GM23338 (cell line): ENCODE measurements around the gene BLZF1. TPM values are rescaled to one million over a fixed set of nuclear protein-coding genes. Genes with fewer than 3 reads are reported as not detected.

Experiments
- ATAC-seq: fragments of 200-7000 bp; cut with Tn5 transposase; 3 replicates; pipeline ENCODE4 v1.9.1; 2020
- DNase-seq: peaks from one replicate; pipeline ENCODE4 v3.0.0-alpha.2; 2015; ENCODE audit warnings: low spot score
- H2AFZ ChIP-seq: fragments of 200-600 bp; sonication (generic); 2 replicates; pipeline ENCODE4 v1.8.0; 2016; ENCODE audit warnings: antibody characterized with exemption, mild to moderate bottlenecking, moderate library complexity
- H3F3A ChIP-seq: fragments of 200-600 bp; sonication (generic); replicated peaks from 2 replicates; pipeline ENCODE4 v1.8.0; 2017; ENCODE audit warnings: antibody characterized with exemption, mixed run types, low read depth
- H3K27ac ChIP-seq: fragments of 200-600 bp; sonication (generic); 2 replicates; pipeline ENCODE4 v1.6.1; 2016; ENCODE audit warnings: low read depth
- H3K27me3 ChIP-seq: fragments of 200-600 bp; sonication (generic); 2 replicates; pipeline ENCODE4 v1.8.0; 2016; ENCODE audit warnings: mild to moderate bottlenecking, mixed run types, moderate library complexity; ENCODE audit not compliant: insufficient read depth
- H3K36me3 ChIP-seq: fragments of 200-600 bp; sonication (generic); 2 replicates; pipeline ENCODE4 v1.8.0; 2016; ENCODE audit warnings: mild to moderate bottlenecking; ENCODE audit not compliant: insufficient read depth
- H3K4me1 ChIP-seq: fragments of 200-600 bp; sonication (generic); 2 replicates; pipeline ENCODE4 v1.8.0; 2016; ENCODE audit warnings: mild to moderate bottlenecking, moderate library complexity; ENCODE audit not compliant: insufficient read depth
- H3K4me2 ChIP-seq: fragments of 200-600 bp; sonication (generic); 2 replicates; pipeline ENCODE4 v1.7.1; 2017; ENCODE audit warnings: mixed run types
- H3K4me3 ChIP-seq: fragments of 200-600 bp; sonication (generic); 2 replicates; pipeline ENCODE4 v1.6.1; 2016; ENCODE audit warnings: mixed run types
- H3K79me2 ChIP-seq: fragments of 200-600 bp; sonication (generic); replicated peaks from 2 replicates; pipeline ENCODE4 v1.8.0; 2017; ENCODE audit warnings: mild to moderate bottlenecking; ENCODE audit not compliant: insufficient read depth
- H3K9me2 ChIP-seq: fragments of 200-600 bp; sonication (generic); 2 replicates; pipeline ENCODE4 v1.8.0; 2017; ENCODE audit not compliant: insufficient read depth
- H4K20me1 ChIP-seq: fragments of 200-600 bp; sonication (generic); replicated peaks from 2 replicates; pipeline ENCODE4 v1.8.0; 2017; ENCODE audit warnings: mild to moderate bottlenecking; ENCODE audit not compliant: insufficient read depth
- H3K27ac Mint-ChIP-seq: 2 replicates; pipeline ENCODE4 v1.8.0; 2020; ENCODE audit warnings: inconsistent platforms, mild to moderate bottlenecking, moderate library complexity, mixed read lengths
- H3K27me3 Mint-ChIP-seq: 3 replicates; pipeline ENCODE4 v1.8.0; 2022; ENCODE audit warnings: low read depth, mild to moderate bottlenecking, moderate library complexity, mixed read lengths, inconsistent platforms; ENCODE audit not compliant: insufficient read depth, poor library complexity
- H3K36me3 Mint-ChIP-seq: 3 replicates; pipeline ENCODE4 v1.8.0; 2021; ENCODE audit warnings: low read depth, mild to moderate bottlenecking, inconsistent platforms, moderate library complexity, mixed read lengths
- H3K4me1 Mint-ChIP-seq: 3 replicates; pipeline ENCODE4 v1.8.0; 2020; ENCODE audit warnings: mild to moderate bottlenecking, inconsistent platforms, mixed read lengths
- H3K4me3 Mint-ChIP-seq: 3 replicates; pipeline ENCODE4 v1.8.0; 2021; ENCODE audit warnings: moderate library complexity, mild to moderate bottlenecking, inconsistent platforms, mixed read lengths
- H3K9me3 Mint-ChIP-seq: 3 replicates; pipeline ENCODE4 v1.8.0; 2020; ENCODE audit warnings: moderate library complexity, mild to moderate bottlenecking, inconsistent platforms, mixed read lengths
- CREB1 ChIP-seq: fragments of 250-450 bp; sonication (Bioruptor Pico); IDR thresholded peaks from 2 replicates; pipeline ENCODE4 v1.5.0; 2020; ENCODE audit warnings: low read depth, mild to moderate bottlenecking, moderate library complexity
- CTCF ChIP-seq, 2 experiments: fragments of 200-600 bp in 1 of 2; sonication (generic) in 1 of 2; conservative IDR thresholded peaks; 2 replicates each; pipeline versions ENCODE4 v1.5.1 to v1.6.1; 2016 to 2017; ENCODE audit warnings: antibody characterized with exemption in 2 of 2, low read depth in 2 of 2, mild to moderate bottlenecking in 2 of 2, moderate library complexity in 1 of 2
- ETS1 ChIP-seq: IDR thresholded peaks from 2 replicates; pipeline ENCODE4 v1.6.1; 2016; ENCODE audit warnings: antibody characterized with exemption
- EZH2phosphoT487 ChIP-seq: fragments of 200-600 bp; sonication (generic); IDR thresholded peaks from one replicate; pipeline ENCODE4 v1.8.1; 2018; ENCODE audit warnings: antibody characterized with exemption; ENCODE audit not compliant: unreplicated experiment
- NANOG ChIP-seq: IDR thresholded peaks from 2 replicates; pipeline ENCODE4 v1.6.1; 2016; ENCODE audit warnings: antibody characterized with exemption, borderline replicate concordance
- POLR2AphosphoS5 ChIP-seq: IDR thresholded peaks from 2 replicates; pipeline ENCODE4 v1.6.1; 2016; ENCODE audit warnings: antibody characterized with exemption, low read depth
- ZNF114 ChIP-seq: fragments of 250-450 bp; sonication (Bioruptor Pico); IDR thresholded peaks from 2 replicates; pipeline ENCODE4 v1.5.0; 2020; ENCODE audit warnings: mild to moderate bottlenecking, moderate library complexity
- ZNF331 ChIP-seq: fragments of 250-450 bp; sonication (Bioruptor Pico); IDR thresholded peaks from 2 replicates; pipeline ENCODE4 v1.5.0; 2020; ENCODE audit warnings: low read depth, mild to moderate bottlenecking, moderate library complexity
- polyA plus RNA-seq: library from polyadenylated mRNA; unstranded; fragments of >200 nt; fragmentation: Nextera tagmentation; extraction: Ambion mirVana; gene quantifications from 2 replicates; pipeline ENCODE4 v1.2.1, GENCODE V29; 2016
- total RNA-seq: library from RNA; depleted of rRNA; stranded (reverse); fragments of >200 nt; shearing (Covaris generic); gene quantifications from 2 replicates; pipeline ENCODE4 v1.2.3, GENCODE V29; 2014
- TF ChIP-seq, protein P1 (sequence below): IDR thresholded peaks from one replicate; pipeline ENCODE4 v1.6.1; 2018; ENCODE audit warnings: antibody characterized with exemption; ENCODE audit not compliant: unreplicated experiment
- TF ChIP-seq, protein P2 (sequence below): fragments of 250-450 bp; sonication (Bioruptor Pico); IDR thresholded peaks from 2 replicates; pipeline ENCODE4 v1.5.0; 2020; ENCODE audit warnings: mild to moderate bottlenecking, moderate library complexity

BLZF1 gene
- total and polyA plus RNA-seq, 2 experiments from 2014 or later: 9.5 to 14.5 TPM

- TF ChIP-seq CTCF (conservative IDR thresholded peaks at IDR 0.05; ENCODE audit: low read depth in 2 of 2) (no peak), CREB1 (CRISPR knock-in tag) (no peak), ETS1 (no peak)
- TF ChIP-seq, protein P1, sequence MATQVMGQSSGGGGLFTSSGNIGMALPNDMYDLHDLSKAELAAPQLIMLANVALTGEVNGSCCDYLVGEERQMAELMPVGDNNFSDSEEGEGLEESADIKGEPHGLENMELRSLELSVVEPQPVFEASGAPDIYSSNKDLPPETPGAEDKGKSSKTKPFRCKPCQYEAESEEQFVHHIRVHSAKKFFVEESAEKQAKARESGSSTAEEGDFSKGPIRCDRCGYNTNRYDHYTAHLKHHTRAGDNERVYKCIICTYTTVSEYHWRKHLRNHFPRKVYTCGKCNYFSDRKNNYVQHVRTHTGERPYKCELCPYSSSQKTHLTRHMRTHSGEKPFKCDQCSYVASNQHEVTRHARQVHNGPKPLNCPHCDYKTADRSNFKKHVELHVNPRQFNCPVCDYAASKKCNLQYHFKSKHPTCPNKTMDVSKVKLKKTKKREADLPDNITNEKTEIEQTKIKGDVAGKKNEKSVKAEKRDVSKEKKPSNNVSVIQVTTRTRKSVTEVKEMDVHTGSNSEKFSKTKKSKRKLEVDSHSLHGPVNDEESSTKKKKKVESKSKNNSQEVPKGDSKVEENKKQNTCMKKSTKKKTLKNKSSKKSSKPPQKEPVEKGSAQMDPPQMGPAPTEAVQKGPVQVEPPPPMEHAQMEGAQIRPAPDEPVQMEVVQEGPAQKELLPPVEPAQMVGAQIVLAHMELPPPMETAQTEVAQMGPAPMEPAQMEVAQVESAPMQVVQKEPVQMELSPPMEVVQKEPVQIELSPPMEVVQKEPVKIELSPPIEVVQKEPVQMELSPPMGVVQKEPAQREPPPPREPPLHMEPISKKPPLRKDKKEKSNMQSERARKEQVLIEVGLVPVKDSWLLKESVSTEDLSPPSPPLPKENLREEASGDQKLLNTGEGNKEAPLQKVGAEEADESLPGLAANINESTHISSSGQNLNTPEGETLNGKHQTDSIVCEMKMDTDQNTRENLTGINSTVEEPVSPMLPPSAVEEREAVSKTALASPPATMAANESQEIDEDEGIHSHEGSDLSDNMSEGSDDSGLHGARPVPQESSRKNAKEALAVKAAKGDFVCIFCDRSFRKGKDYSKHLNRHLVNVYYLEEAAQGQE: no peak
These were observed 41.6 kb upstream of the BLZF1 start (continued) for GRCh38 chr1:169326261-169326955.

GRCh38 chr1:169326956-169327268 lies 41.1 kb upstream of the BLZF1 start:
- Mint-ChIP-seq H3K4me3 (no peak overlapping the region), H3K4me1 (peaks cover 17% of the 10 kb centered on the region), H3K27ac (no peak overlapping the region), H3K27me3 (peaks cover 1% of the 10 kb centered on the region), H3K9me3 (peaks cover 4% of the 10 kb centered on the region; the same call in 2 of the 3 replicates), H3K36me3 (peaks cover 7% of the 10 kb centered on the region; the same call in 2 of the 3 replicates)
- no peak overlapping the region for H2AFZ ChIP-seq
- peaks cover 5% of the 10 kb centered on the region; the same call in 1 of the 2 replicates for H3K79me2 ChIP-seq
- H3K27me3 ChIP-seq: no peaks in the 10 kb centered on the region
- DNase-seq (no peak), ATAC-seq (no peak)
- no peaks in the 10 kb centered on the region for H4K20me1 ChIP-seq
- H3K36me3 ChIP-seq: no peaks in the 10 kb centered on the region
- H3K9me2 ChIP-seq: no peaks in the 10 kb centered on the region
- H3K4me3 ChIP-seq: no peak overlapping the region
- H3K4me1 ChIP-seq: peaks cover 24% of the 10 kb centered on the region
- H3K4me2 ChIP-seq: no peak overlapping the region
- no peak overlapping the region for H3K27ac ChIP-seq
- no peaks in the 10 kb centered on the region for H3F3A ChIP-seq
- no peak for TF ChIP-seq ZNF331 (CRISPR knock-in tag)
- no peak for TF ChIP-seq NANOG
- no peak for TF ChIP-seq ZNF114 (CRISPR knock-in tag)
- no peak for TF ChIP-seq ETS1
- TF ChIP-seq POLR2AphosphoS5: no peak
- TF ChIP-seq CREB1 (CRISPR knock-in tag): no peak
- TF ChIP-seq EZH2phosphoT487: no peak
- TF ChIP-seq, protein P2, sequence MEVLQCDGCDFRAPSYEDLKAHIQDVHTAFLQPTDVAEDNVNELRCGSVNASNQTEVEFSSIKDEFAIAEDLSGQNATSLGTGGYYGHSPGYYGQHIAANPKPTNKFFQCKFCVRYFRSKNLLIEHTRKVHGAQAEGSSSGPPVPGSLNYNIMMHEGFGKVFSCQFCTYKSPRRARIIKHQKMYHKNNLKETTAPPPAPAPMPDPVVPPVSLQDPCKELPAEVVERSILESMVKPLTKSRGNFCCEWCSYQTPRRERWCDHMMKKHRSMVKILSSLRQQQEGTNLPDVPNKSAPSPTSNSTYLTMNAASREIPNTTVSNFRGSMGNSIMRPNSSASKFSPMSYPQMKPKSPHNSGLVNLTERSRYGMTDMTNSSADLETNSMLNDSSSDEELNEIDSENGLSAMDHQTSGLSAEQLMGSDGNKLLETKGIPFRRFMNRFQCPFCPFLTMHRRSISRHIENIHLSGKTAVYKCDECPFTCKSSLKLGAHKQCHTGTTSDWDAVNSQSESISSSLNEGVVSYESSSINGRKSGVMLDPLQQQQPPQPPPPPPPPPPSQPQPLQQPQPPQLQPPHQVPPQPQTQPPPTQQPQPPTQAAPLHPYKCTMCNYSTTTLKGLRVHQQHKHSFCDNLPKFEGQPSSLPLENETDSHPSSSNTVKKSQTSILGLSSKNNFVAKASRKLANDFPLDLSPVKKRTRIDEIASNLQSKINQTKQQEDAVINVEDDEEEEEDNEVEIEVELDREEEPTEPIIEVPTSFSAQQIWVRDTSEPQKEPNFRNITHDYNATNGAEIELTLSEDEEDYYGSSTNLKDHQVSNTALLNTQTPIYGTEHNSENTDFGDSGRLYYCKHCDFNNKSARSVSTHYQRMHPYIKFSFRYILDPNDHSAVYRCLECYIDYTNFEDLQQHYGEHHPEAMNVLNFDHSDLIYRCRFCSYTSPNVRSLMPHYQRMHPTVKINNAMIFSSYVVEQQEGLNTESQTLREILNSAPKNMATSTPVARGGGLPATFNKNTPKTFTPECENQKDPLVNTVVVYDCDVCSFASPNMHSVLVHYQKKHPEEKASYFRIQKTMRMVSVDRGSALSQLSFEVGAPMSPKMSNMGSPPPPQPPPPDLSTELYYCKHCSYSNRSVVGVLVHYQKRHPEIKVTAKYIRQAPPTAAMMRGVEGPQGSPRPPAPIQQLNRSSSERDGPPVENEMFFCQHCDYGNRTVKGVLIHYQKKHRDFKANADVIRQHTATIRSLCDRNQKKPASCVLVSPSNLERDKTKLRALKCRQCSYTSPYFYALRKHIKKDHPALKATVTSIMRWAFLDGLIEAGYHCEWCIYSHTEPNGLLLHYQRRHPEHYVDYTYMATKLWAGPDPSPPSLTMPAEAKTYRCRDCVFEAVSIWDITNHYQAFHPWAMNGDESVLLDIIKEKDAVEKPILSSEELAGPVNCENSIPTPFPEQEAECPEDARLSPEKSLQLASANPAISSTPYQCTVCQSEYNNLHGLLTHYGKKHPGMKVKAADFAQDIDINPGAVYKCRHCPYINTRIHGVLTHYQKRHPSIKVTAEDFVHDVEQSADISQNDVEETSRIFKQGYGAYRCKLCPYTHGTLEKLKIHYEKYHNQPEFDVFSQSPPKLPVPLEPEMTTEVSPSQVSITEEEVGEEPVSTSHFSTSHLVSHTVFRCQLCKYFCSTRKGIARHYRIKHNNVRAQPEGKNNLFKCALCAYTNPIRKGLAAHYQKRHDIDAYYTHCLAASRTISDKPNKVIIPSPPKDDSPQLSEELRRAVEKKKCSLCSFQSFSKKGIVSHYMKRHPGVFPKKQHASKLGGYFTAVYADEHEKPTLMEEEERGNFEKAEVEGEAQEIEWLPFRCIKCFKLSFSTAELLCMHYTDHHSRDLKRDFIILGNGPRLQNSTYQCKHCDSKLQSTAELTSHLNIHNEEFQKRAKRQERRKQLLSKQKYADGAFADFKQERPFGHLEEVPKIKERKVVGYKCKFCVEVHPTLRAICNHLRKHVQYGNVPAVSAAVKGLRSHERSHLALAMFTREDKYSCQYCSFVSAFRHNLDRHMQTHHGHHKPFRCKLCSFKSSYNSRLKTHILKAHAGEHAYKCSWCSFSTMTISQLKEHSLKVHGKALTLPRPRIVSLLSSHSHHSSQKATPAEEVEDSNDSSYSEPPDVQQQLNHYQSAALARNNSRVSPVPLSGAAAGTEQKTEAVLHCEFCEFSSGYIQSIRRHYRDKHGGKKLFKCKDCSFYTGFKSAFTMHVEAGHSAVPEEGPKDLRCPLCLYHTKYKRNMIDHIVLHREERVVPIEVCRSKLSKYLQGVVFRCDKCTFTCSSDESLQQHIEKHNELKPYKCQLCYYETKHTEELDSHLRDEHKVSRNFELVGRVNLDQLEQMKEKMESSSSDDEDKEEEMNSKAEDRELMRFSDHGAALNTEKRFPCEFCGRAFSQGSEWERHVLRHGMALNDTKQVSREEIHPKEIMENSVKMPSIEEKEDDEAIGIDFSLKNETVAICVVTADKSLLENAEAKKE: no peak
